ENCODE measurements around the gene IPO4.

IPO4 gene

GRCh38 chr14:24136684-24137528, 51.7 kb downstream of the IPO4 start:
- H3K18ac ChIP-seq (ENCODE audit: low read depth in 1 of 2, low read length in 2 of 2), result peak overlapping the region in 1 of 2 experiments; percentile 21
- no peak overlapping the region for H2AK5ac ChIP-seq (ENCODE audit: low read length, severe bottlenecking)
- no peak overlapping the region for H2AFZ ChIP-seq (ENCODE audit: low read depth, low read length)
- no peak overlapping the region for H3K27ac ChIP-seq (ENCODE audit: low read length, poor library complexity, severe bottlenecking)
- no peak overlapping the region for H2BK15ac ChIP-seq (ENCODE audit: low read depth, poor library complexity, severe bottlenecking)
- no peak overlapping the region for H4K91ac ChIP-seq (ENCODE audit: low read length)
- H3K4me2 ChIP-seq (ENCODE audit: low read length, poor library complexity, severe bottlenecking), result peak overlapping the region; percentile 79
- peak overlapping the region; percentile 81 to 91 for H3K4me3 ChIP-seq (ENCODE audit: insufficient read depth in 1 of 2, low read depth in 1 of 2, low read length in 2 of 2)
- WGBS, result 46% methylated on average over 10 of the region's 13 CpGs
- no peak overlapping the region for H2BK5ac ChIP-seq (ENCODE audit: low read depth, low read length, poor library complexity, severe bottlenecking)
- H3K14ac ChIP-seq (ENCODE audit: low read length in 2 of 2), result peak overlapping the region in 1 of 2 experiments; percentile 93
- no peaks in the 10 kb centered on the region for H3K27me3 ChIP-seq (ENCODE audit: control insufficient read depth in 1 of 2, insufficient read depth in 1 of 2, low read length in 2 of 2)
- peak overlapping the region in 1 of 2 experiments; percentile 84 for H2BK12ac ChIP-seq (ENCODE audit: low read length in 2 of 2)
- no peak overlapping the region for H2BK120ac ChIP-seq (ENCODE audit: low read depth, low read length)
- peaks cover 19% of the 10 kb centered on the region for H3K4me1 ChIP-seq (ENCODE audit: control insufficient read depth, insufficient read depth, low read depth, low read length)
- no peak for DNase-seq
- no peaks in the 10 kb centered on the region for H3K9me3 ChIP-seq (ENCODE audit: control insufficient read depth, low read length)
- peaks cover 27% of the 10 kb centered on the region in 2 experiments for H3K36me3 ChIP-seq (ENCODE audit: control insufficient read depth in 1 of 2, insufficient read depth in 2 of 2, low read depth in 1 of 2, low read length in 2 of 2)
- H3K23ac ChIP-seq (ENCODE audit: low read length in 2 of 2), result peak overlapping the region in 1 of 2 experiments; percentile 94
- peak overlapping the region in 1 of 2 experiments; percentile 94 for H3K4ac ChIP-seq (ENCODE audit: low read depth in 1 of 2, low read length in 2 of 2)
- no peak overlapping the region for H4K8ac ChIP-seq (ENCODE audit: low read length)
- peak overlapping the region; percentile 88 for H3K9ac ChIP-seq (ENCODE audit: low read length)
- peaks cover 26% of the 10 kb centered on the region for H3K79me1 ChIP-seq (replicated peaks; ENCODE audit: low read length, poor library complexity, severe bottlenecking)

GRCh38 chr14:24135834-24136683, 52.6 kb downstream of the IPO4 start, which contains the start of gene PSME1:
Gene PSME1 (plus strand): TSS chr14:24136194. CDS start chr14:24136263, 69 bp downstream.
- Histone ChIP-seq H3K14ac (ENCODE audit: low read length in 2 of 2) (peak within 1 kb of the TSS in 1 of 2 experiments; percentile 93), H2BK5ac (ENCODE audit: low read depth, low read length, poor library complexity, severe bottlenecking) (no peak within 1 kb of the TSS), H2BK12ac (ENCODE audit: low read length in 2 of 2) (peak within 1 kb of the TSS in 1 of 2 experiments; percentile 84), H3K4me1 (ENCODE audit: control insufficient read depth, insufficient read depth, low read depth, low read length) (peaks cover 19% of the 10 kb centered on the region), H3K4ac (ENCODE audit: low read depth in 1 of 2, low read length in 2 of 2) (peak within 1 kb of the TSS in 1 of 2 experiments; percentile 94), H3K79me1 (replicated peaks; ENCODE audit: low read length, poor library complexity, severe bottlenecking) (peaks cover 26% of the 10 kb centered on the region), H3K27me3 (ENCODE audit: control insufficient read depth in 1 of 2, insufficient read depth in 1 of 2, low read length in 2 of 2) (no peaks in the 10 kb centered on the region), H3K27ac (ENCODE audit: low read length, poor library complexity, severe bottlenecking) (peak within 1 kb of the TSS; percentile 4), H3K9ac (ENCODE audit: low read length) (peak within 1 kb of the TSS; percentile 88), H3K36me3 (ENCODE audit: control insufficient read depth in 1 of 2, insufficient read depth in 2 of 2, low read depth in 1 of 2, low read length in 2 of 2) (peaks cover 27 to 34% of the 10 kb centered on the region in 2 experiments), H2BK120ac (ENCODE audit: low read depth, low read length) (peak within 1 kb of the TSS; percentile 1), H2AK5ac (ENCODE audit: low read length, severe bottlenecking) (no peak within 1 kb of the TSS), H3K9me3 (ENCODE audit: control insufficient read depth, low read length) (no peaks in the 10 kb centered on the region), H4K8ac (ENCODE audit: low read length) (peak within 1 kb of the TSS; percentile 86), H3K4me2 (ENCODE audit: low read length, poor library complexity, severe bottlenecking) (peak within 1 kb of the TSS; percentile 79), H4K91ac (ENCODE audit: low read length) (peak within 1 kb of the TSS; percentile 22), H3K23ac (ENCODE audit: low read length in 2 of 2) (peak within 1 kb of the TSS in 1 of 2 experiments; percentile 94), H3K4me3 (ENCODE audit: insufficient read depth in 1 of 2, low read depth in 1 of 2, low read length in 2 of 2) (peak within 1 kb of the TSS; percentile 81 to 91), H3K18ac (ENCODE audit: low read depth in 1 of 2, low read length in 2 of 2) (peak within 1 kb of the TSS; percentile 38 to 92), H2BK15ac (ENCODE audit: low read depth, poor library complexity, severe bottlenecking) (no peak within 1 kb of the TSS), H2AFZ (ENCODE audit: low read depth, low read length) (peak within 1 kb of the TSS; percentile 86)
- 1% methylated on average over 58 of the region's 75 CpGs for WGBS
- DNase-seq, result peak; percentile 91

DNA sequence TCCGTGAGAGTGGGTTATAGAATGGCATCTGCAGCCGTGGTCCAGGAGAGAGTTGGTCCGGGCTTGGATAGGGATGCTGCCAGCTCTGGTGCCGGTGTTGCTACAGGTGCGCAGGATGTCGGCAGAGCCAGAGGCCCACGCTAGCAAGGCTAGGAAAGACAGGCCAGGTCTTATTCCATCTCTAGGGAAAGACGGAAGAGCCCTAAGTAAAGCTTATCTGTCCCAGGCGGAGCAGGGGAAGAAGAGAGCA, 53.1 kb downstream of the IPO4 start:
- peak overlapping the region; percentile 76 for H3K4me2 ChIP-seq (ENCODE audit: low read length, poor library complexity, severe bottlenecking)
- DNase-seq, result no peak
- peaks cover 27 to 34% of the 10 kb centered on the region in 2 experiments for H3K36me3 ChIP-seq (ENCODE audit: control insufficient read depth in 1 of 2, insufficient read depth in 2 of 2, low read depth in 1 of 2, low read length in 2 of 2)
- H2BK15ac ChIP-seq (ENCODE audit: low read depth, poor library complexity, severe bottlenecking), result no peak overlapping the region
- 33% methylated on average over 9 of the region's 9 CpGs for WGBS
- no peaks in the 10 kb centered on the region for H3K27me3 ChIP-seq (ENCODE audit: control insufficient read depth in 1 of 2, insufficient read depth in 1 of 2, low read length in 2 of 2)
- no peak overlapping the region for H2AK5ac ChIP-seq (ENCODE audit: low read length, severe bottlenecking)
- H3K9me3 ChIP-seq (ENCODE audit: control insufficient read depth, low read length), result no peaks in the 10 kb centered on the region
- peak overlapping the region; percentile 4 for H3K27ac ChIP-seq (ENCODE audit: low read length, poor library complexity, severe bottlenecking)
- peak overlapping the region; percentile 68 for H3K9ac ChIP-seq (ENCODE audit: low read length)
- no peak overlapping the region for H2BK120ac ChIP-seq (ENCODE audit: low read depth, low read length)
- H2BK12ac ChIP-seq (ENCODE audit: low read length in 2 of 2), result peak overlapping the region in 1 of 2 experiments; percentile 81
- peak overlapping the region; percentile 38 to 46 for H3K18ac ChIP-seq (ENCODE audit: low read depth in 1 of 2, low read length in 2 of 2)
- peaks cover 19% of the 10 kb centered on the region for H3K4me1 ChIP-seq (ENCODE audit: control insufficient read depth, insufficient read depth, low read depth, low read length)
- H3K23ac ChIP-seq (ENCODE audit: low read length in 2 of 2), result no peak overlapping the region
- no peak overlapping the region for H3K4ac ChIP-seq (ENCODE audit: low read depth in 1 of 2, low read length in 2 of 2)
- H3K14ac ChIP-seq (ENCODE audit: low read length in 2 of 2), result no peak overlapping the region
- H4K8ac ChIP-seq (ENCODE audit: low read length), result peak overlapping the region; percentile 43
- H2BK5ac ChIP-seq (ENCODE audit: low read depth, low read length, poor library complexity, severe bottlenecking), result no peak overlapping the region
- H3K4me3 ChIP-seq (ENCODE audit: insufficient read depth in 1 of 2, low read depth in 1 of 2, low read length in 2 of 2), result peak overlapping the region; percentile 81 to 91
- peaks cover 26% of the 10 kb centered on the region for H3K79me1 ChIP-seq (replicated peaks; ENCODE audit: low read length, poor library complexity, severe bottlenecking)
- H2AFZ ChIP-seq (ENCODE audit: low read depth, low read length), result peak overlapping the region; percentile 86
- no peak overlapping the region for H4K91ac ChIP-seq (ENCODE audit: low read length)

- WGBS, result no CpG with 5 or more reads among the region's 1 CpG
- peaks cover 13% of the 10 kb centered on the region for H3K4me1 ChIP-seq (ENCODE audit: control insufficient read depth, insufficient read depth, low read depth, low read length)
These were observed 54.9 kb downstream of the IPO4 start for GRCh38 chr14:24133735-24134134.

More at GRCh38 chr14:24133735-24134134, 54.9 kb downstream of the IPO4 start:
- Histone ChIP-seq H4K8ac (ENCODE audit: low read length) (no peak overlapping the region), H3K27me3 (ENCODE audit: control insufficient read depth in 1 of 2, insufficient read depth in 1 of 2, low read length in 2 of 2) (no peaks in the 10 kb centered on the region), H3K27ac (ENCODE audit: low read length, poor library complexity, severe bottlenecking) (no peak overlapping the region), H3K14ac (ENCODE audit: low read length in 2 of 2) (no peak overlapping the region), H2BK12ac (ENCODE audit: low read length in 2 of 2) (no peak overlapping the region), H2BK120ac (ENCODE audit: low read depth, low read length) (no peak overlapping the region), H3K4me3 (ENCODE audit: insufficient read depth in 1 of 2, low read depth in 1 of 2, low read length in 2 of 2) (no peak overlapping the region), H3K9ac (ENCODE audit: low read length) (no peak overlapping the region), H3K36me3 (ENCODE audit: control insufficient read depth in 1 of 2, insufficient read depth in 2 of 2, low read depth in 1 of 2, low read length in 2 of 2) (peaks cover 16 to 25% of the 10 kb centered on the region in 2 experiments), H2AK5ac (ENCODE audit: low read length, severe bottlenecking) (no peak overlapping the region), H3K4me2 (ENCODE audit: low read length, poor library complexity, severe bottlenecking) (no peak overlapping the region), H3K23ac (ENCODE audit: low read length in 2 of 2) (no peak overlapping the region), H3K79me1 (replicated peaks; ENCODE audit: low read length, poor library complexity, severe bottlenecking) (peaks cover 18% of the 10 kb centered on the region), H3K18ac (ENCODE audit: low read depth in 1 of 2, low read length in 2 of 2) (no peak overlapping the region), H2BK15ac (ENCODE audit: low read depth, poor library complexity, severe bottlenecking) (no peak overlapping the region), H3K4ac (ENCODE audit: low read depth in 1 of 2, low read length in 2 of 2) (no peak overlapping the region), H2AFZ (ENCODE audit: low read depth, low read length) (no peak overlapping the region), H4K91ac (ENCODE audit: low read length) (no peak overlapping the region), H3K9me3 (ENCODE audit: control insufficient read depth, low read length) (no peaks in the 10 kb centered on the region), H2BK5ac (ENCODE audit: low read depth, low read length, poor library complexity, severe bottlenecking) (no peak overlapping the region)
- no peak for DNase-seq
